Measurements from ENCODE around the gene COG3. TPM values are rescaled to one million over a fixed set of nuclear protein-coding genes. Genes with fewer than 3 reads are reported as not detected.

Gene COG3
- total and polyA plus RNA-seq, 2 of the 13 experiments (the other 11 are each of a cell fraction or from before 2014, with no cell fraction given), result 37.8 to 47.5 TPM

- Histone ChIP-seq H3K9me3 (ENCODE audit: low read length) (no peaks in the 10 kb centered on the region), H3K4me1 (ENCODE audit: insufficient read depth, low read length) (peaks cover 91% of the 10 kb centered on the region), H2AFZ (ENCODE audit: low read length) (no peak overlapping the region), H3K79me2 (ENCODE audit: insufficient read depth, low read length) (no peaks in the 10 kb centered on the region), H3K27ac (ENCODE audit: extremely low read length, insufficient read depth, low read length) (no peak overlapping the region), H3K36me3 (replicated peaks in 1 of 2; ENCODE audit: control insufficient read depth in 1 of 2, insufficient read depth in 2 of 2, low read length in 2 of 2) (no peaks in the 10 kb centered on the region), H4K20me1 (ENCODE audit: insufficient read depth, low read length) (no peaks in the 10 kb centered on the region), H3K4me2 (ENCODE audit: low read depth, low read length) (no peak overlapping the region), H3K27me3 (ENCODE audit: control insufficient read depth in 1 of 2, insufficient read depth in 2 of 2, low read length in 2 of 2) (no peaks in the 10 kb centered on the region), H3K4me3 (replicated peaks in 1 of 3; ENCODE audit: insufficient read depth in 1 of 3, low read depth in 2 of 3, low read length in 3 of 3) (no peak overlapping the region), H3K9ac (ENCODE audit: insufficient read depth, low read depth, low read length) (no peak overlapping the region)
- TF ChIP-seq IKZF4 (CRISPR knock-in tag; IDR thresholded peaks at IDR 0.05; ENCODE audit: borderline replicate concordance, low read depth, not compliant biosample characterization), result no peak
- TF ChIP-seq ZNF788 (CRISPR knock-in tag; IDR thresholded peaks at IDR 0.05; ENCODE audit: borderline replicate concordance), result no peak
- TF ChIP-seq RARG (CRISPR knock-in tag; IDR thresholded peaks at IDR 0.05; ENCODE audit: low read depth), result no peak
- no peak for TF ChIP-seq ZBTB14 (CRISPR knock-in tag; IDR thresholded peaks at IDR 0.05)
- TF ChIP-seq MAFK (conservative IDR thresholded peaks at IDR 0.05 in 1 of 2, IDR thresholded peaks at IDR 0.05 in 1 of 2; ENCODE audit: low read length in 2 of 2), result peak; percentile 71 to 77
- no peak for TF ChIP-seq EEA1 (CRISPR knock-in tag; IDR thresholded peaks at IDR 0.05; ENCODE audit: borderline replicate concordance)
- peak; percentile 64; the same call in 1 of the 2 replicates for TF ChIP-seq MAFF (IDR thresholded peaks at IDR 0.05; ENCODE audit: low read depth, low read length)
- no peak for TF ChIP-seq SOX13 (IDR thresholded peaks at IDR 0.05)
- no peak for TF ChIP-seq SOX13 (CRISPR knock-in tag; conservative IDR thresholded peaks at IDR 0.05 in 1 of 2, IDR thresholded peaks at IDR 0.05 in 1 of 2)
- no peak for TF ChIP-seq ZFP1 (CRISPR knock-in tag; IDR thresholded peaks at IDR 0.05)
- no peak for TF ChIP-seq ZNF362 (CRISPR knock-in tag; IDR thresholded peaks at IDR 0.05; ENCODE audit: borderline replicate concordance)
- TF ChIP-seq KAT2B (IDR thresholded peaks at IDR 0.05; ENCODE audit: borderline replicate concordance, low read depth, low read length), result no peak
- TF ChIP-seq JARID2 (CRISPR knock-in tag; IDR thresholded peaks at IDR 0.05; ENCODE audit: insufficient replicate concordance), result no peak
- no peak for TF ChIP-seq SRF (IDR thresholded peaks at IDR 0.05; ENCODE audit: low read depth, low read length)
- POLR2A ChIA-PET, result no interaction called here
- ATAC-seq (no peak), FAIRE-seq (no peak), DNase-seq (ENCODE audit: low spot score) (no peak)
- BruUV-seq (replicated peaks), result no TSS peak
- intact Hi-C loops (cut with micrococcal nuclease; ENCODE audit: unreplicated experiment), result no loop called here
- CTCF ChIA-PET (ENCODE audit: low intra/inter-chr PET ratio, low total read pairs), result no interaction called here
- in situ Hi-C loops (cut with HindIII; ENCODE audit: extremely low pct_ligation_motif_present, low pct_unique_long_range_greater_than_20kb), result no loop called here
- WGBS (ENCODE audit: low lambda C conversion rate), result 70% methylated on average over 3 of the region's 4 CpGs
These were observed 27.8 kb upstream of the COG3 start for GRCh38 chr13:45436953-45437352.
